K562 (cell line): Measurements from ENCODE around the gene LUC7L. TPM values are rescaled to one million over a fixed set of nuclear protein-coding genes. Genes with fewer than 3 reads are reported as not detected.

Experiments used
- AFF4 ChIP-seq: sonication (generic); formaldehyde crosslinking; IDR thresholded peaks from 2 replicates; pipeline ENCODE4 v1.8.0; 2023; ENCODE audit warnings: mild to moderate bottlenecking, missing genetic modification reagents
- BRD9 ChIP-seq: fragments of 450-650 bp; IDR thresholded peaks from 2 replicates; pipeline ENCODE4 v1.6.1; 2018; ENCODE audit warnings: low read depth; ENCODE audit not compliant: partially characterized antibody
- CBX8 ChIP-seq: fragments of 200-600 bp; sonication (generic); IDR thresholded peaks from 2 replicates; pipeline ENCODE4 v1.6.1; 2012; ENCODE audit warnings: borderline replicate concordance, mixed run types, low read depth, mild to moderate bottlenecking, moderate library complexity, mixed read lengths, low read length, control low read depth, inconsistent platforms; ENCODE audit not compliant: poor library complexity, severe bottlenecking; ENCODE audit errors: extremely low read depth
- CREBBP ChIP-seq: IDR thresholded peaks from one replicate; pipeline ENCODE4 v1.6.1; 2012; ENCODE audit warnings: low read depth, mild to moderate bottlenecking, control low read depth, inconsistent platforms, low read length
- FOXA3 ChIP-seq, 2 experiments: fragments of 450-650 bp in 1 of 2; sonication (generic) in 1 of 2; formaldehyde crosslinking; IDR thresholded peaks in 1 of 2; conservative IDR thresholded peaks in 1 of 2; 2 replicates each; pipeline versions ENCODE4 v1.4.0 to v1.8.0; 2020 to 2022; ENCODE audit warnings: mild to moderate bottlenecking in 2 of 2, missing genetic modification reagents in 1 of 2
- FOXO4 ChIP-seq: fragments of 450-650 bp; formaldehyde crosslinking; IDR thresholded peaks from 2 replicates; pipeline ENCODE4 v1.4.0; 2020; ENCODE audit warnings: mild to moderate bottlenecking, moderate library complexity
- GATAD2B ChIP-seq: fragments of 450-650 bp; IDR thresholded peaks from 2 replicates; pipeline ENCODE4 v1.6.1; 2017; ENCODE audit warnings: mild to moderate bottlenecking, borderline replicate concordance
- HDGF ChIP-seq: fragments of 450-650 bp; IDR thresholded peaks from 2 replicates; pipeline ENCODE4 v1.6.1; 2016
- HIVEP1 ChIP-seq: fragments of 250-450 bp; sonication (Bioruptor Pico); IDR thresholded peaks from 2 replicates; pipeline ENCODE4 v1.4.0; 2020; ENCODE audit warnings: mild to moderate bottlenecking
- MAFG ChIP-seq: fragments of 450-650 bp; conservative IDR thresholded peaks from 2 replicates; pipeline ENCODE4 v1.6.1; 2016; ENCODE audit warnings: missing genetic modification characterization, missing compliant biosample characterization
- MECOM ChIP-seq: fragments of 250-450 bp; sonication (Bioruptor Pico); IDR thresholded peaks from 2 replicates; pipeline ENCODE4 v1.8.0; 2022; ENCODE audit warnings: inconsistent platforms
- NR3C1 ChIP-seq: sonication (generic); formaldehyde crosslinking; IDR thresholded peaks from 2 replicates; pipeline ENCODE4 v1.8.1; 2022; ENCODE audit warnings: missing genetic modification reagents
- PHF21A ChIP-seq: fragments of 450-650 bp; IDR thresholded peaks from 2 replicates; pipeline ENCODE4 v1.6.1; 2017; ENCODE audit warnings: low read depth, borderline replicate concordance
- POLR2A ChIP-seq: fragments of 450-650 bp; conservative IDR thresholded peaks from 2 replicates; pipeline ENCODE4 v1.6.1; 2016
- RBM25 ChIP-seq: fragments of 200-400 bp; formaldehyde crosslinking; IDR thresholded peaks from 2 replicates; pipeline ENCODE4 v1.6.1; 2018; ENCODE audit warnings: low read length, low read depth, moderate library complexity; ENCODE audit not compliant: severe bottlenecking
- RUNX1 ChIP-seq: sonication (generic); IDR thresholded peaks from 2 replicates; pipeline ENCODE4 v1.6.1; 2016; ENCODE audit warnings: antibody characterized with exemption, low read depth
- SMARCE1 ChIP-seq: fragments of 450-650 bp; IDR thresholded peaks from 2 replicates; pipeline ENCODE4 v1.7.1; 2016; ENCODE audit warnings: mild to moderate bottlenecking
- SUPT5H ChIP-seq: fragments of 450-650 bp; IDR thresholded peaks from 2 replicates; pipeline ENCODE4 v1.6.1; 2016
- TAF7 ChIP-seq: fragments of 450-650 bp; IDR thresholded peaks from 2 replicates; pipeline ENCODE4 v1.6.1; 2016; ENCODE audit warnings: missing genetic modification characterization, missing compliant biosample characterization
- TCF3 ChIP-seq: sonication (generic); formaldehyde crosslinking; IDR thresholded peaks from 2 replicates; pipeline ENCODE4 v1.4.0; 2020; ENCODE audit warnings: mild to moderate bottlenecking, missing genetic modification reagents
- TSC22D4 ChIP-seq: fragments of 450-650 bp; IDR thresholded peaks from 2 replicates; pipeline ENCODE4 v1.6.1; 2016; ENCODE audit warnings: missing genetic modification characterization, missing biosample characterization, control low read depth
- ZFX ChIP-seq: sonication (generic); formaldehyde crosslinking; IDR thresholded peaks from 2 replicates; pipeline ENCODE4 v1.8.0; 2022; ENCODE audit warnings: mild to moderate bottlenecking, missing genetic modification reagents, moderate library complexity
- ZNF146 ChIP-seq: IDR thresholded peaks from one replicate; pipeline ENCODE4 v1.6.1; 2018; ENCODE audit warnings: missing compliant biosample characterization; ENCODE audit not compliant: unreplicated experiment
- ZNF174 ChIP-seq: fragments of 250-450 bp; sonication (Bioruptor Pico); IDR thresholded peaks from 2 replicates; pipeline ENCODE4 v1.4.0; 2020; ENCODE audit warnings: mild to moderate bottlenecking
- ZNF239 ChIP-seq: fragments of 250-450 bp; sonication (Bioruptor Pico); IDR thresholded peaks from 2 replicates; pipeline ENCODE4 v1.4.0; 2020; ENCODE audit warnings: mild to moderate bottlenecking
- ZNF511 ChIP-seq: sonication (generic); formaldehyde crosslinking; IDR thresholded peaks from 2 replicates; pipeline ENCODE4 v1.8.0; 2022; ENCODE audit warnings: mild to moderate bottlenecking, missing genetic modification reagents
- ZNF707 ChIP-seq: fragments of 250-450 bp; sonication (Bioruptor Pico); conservative IDR thresholded peaks from 2 replicates; pipeline ENCODE4 v1.8.0; 2022; ENCODE audit warnings: inconsistent platforms, mild to moderate bottlenecking, moderate library complexity
- polyA plus RNA-seq, 8 experiments: library from polyadenylated mRNA; depleted of rRNA in 4 of 8; stranded (reverse) in 5 of 8; unstranded in 3 of 8; fragments of >200 nt; fragmentation: Nextera tagmentation in 2 of 8; fragmentation: Illumina TruSeq in 1 of 8; extraction: Ambion mirVana in 2 of 8; extraction: Trizol in 1 of 8; gene quantifications; 2 replicates each; pipeline versions ENCODE4 v1.2.1 to v1.2.3, GENCODE V29; 2011 to 2014; ENCODE audit warnings: inconsistent platforms in 1 of 8, missing spikeins in 1 of 8
- total RNA-seq, 7 experiments: library from RNA; depleted of rRNA in 6 of 7; stranded (reverse); fragments of >200 nt in 6 of 7; fragmentation: Illumina TruSeq in 2 of 7; extraction: Trizol in 2 of 7; gene quantifications; 2 replicates each; pipeline versions ENCODE4 v1.2.1 to v1.2.3, GENCODE V29; 2011 to 2021; ENCODE audit warnings: low replicate concordance in 1 of 7

LUC7L gene
- total and polyA plus RNA-seq, 9 of the 15 experiments (the other 6 are each of a cell fraction or from before 2014, with no cell fraction given), result 1.7 to 93.3 (median 59.5) TPM

- no peak for TF ChIP-seq TAF7 (tag)
- no peak for TF ChIP-seq RBM25
- TF ChIP-seq HDGF, result no peak
- TF ChIP-seq ZNF707, result no peak
- no peak for TF ChIP-seq ZNF174
- TF ChIP-seq AFF4, result no peak
- TF ChIP-seq ZFX (CRISPR knock-in tag), result peak; percentile 18; the same call in 1 of the 2 replicates
- peak; percentile 54 for TF ChIP-seq POLR2A
- TF ChIP-seq TSC22D4 (tag), result no peak
- TF ChIP-seq MECOM, result no peak
- TF ChIP-seq CBX8, result no peak
- no peak for TF ChIP-seq CREBBP
- no peak for TF ChIP-seq MAFG
- TF ChIP-seq FOXO4 (CRISPR knock-in tag), result no peak
- 0 out of 2 replicates have a peak, but pooled peaks have one; percentile 30 for TF ChIP-seq PHF21A
- TF ChIP-seq GATAD2B, result no peak
- TF ChIP-seq NR3C1 (CRISPR knock-in tag), result no peak
- TF ChIP-seq BRD9, result no peak
- TF ChIP-seq TCF3 (CRISPR knock-in tag), result peak; percentile 70
- no peak for TF ChIP-seq SMARCE1
- TF ChIP-seq ZNF239 (CRISPR knock-in tag), result no peak
- no peak for TF ChIP-seq RUNX1
- no peak for TF ChIP-seq ZNF511
- TF ChIP-seq SUPT5H, result no peak
- no peak for TF ChIP-seq ZNF146 (CRISPR knock-in tag)
- TF ChIP-seq HIVEP1 (CRISPR knock-in tag), result no peak
- peak; percentile 49 to 76 for TF ChIP-seq FOXA3 (CRISPR knock-in tag; conservative IDR thresholded peaks at IDR 0.05 in 1 of 2, IDR thresholded peaks at IDR 0.05 in 1 of 2)
Observed at GRCh38 chr16:177981-178667, 51.1 kb downstream of the LUC7L start (continued).
